SK-N-DZ (cell line): ENCODE measurements around the gene SMIM11. TPM values are rescaled to one million over a fixed set of nuclear protein-coding genes. Genes with fewer than 3 reads are reported as not detected.
"Not testable (repeated sequence)": the region's sequence is repeated elsewhere in the genome, so short reads cannot be mapped to it uniquely, and the experiment has no call there.

Experiments used
- DNase-seq: peaks from one replicate; pipeline ENCODE4 v3.0.0-alpha.2; 2015; ENCODE audit warnings: low spot score
- polyA plus RNA-seq, 2 experiments: library from polyadenylated mRNA; depleted of rRNA; stranded (reverse); fragments of >200 nt; gene quantifications; 2 replicates each; pipeline ENCODE4 v1.2.3, GENCODE V29; 2014

The SMIM11 gene, protein sequence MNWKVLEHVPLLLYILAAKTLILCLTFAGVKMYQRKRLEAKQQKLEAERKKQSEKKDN
- 6.6 and 28.3 TPM in 2 replicates for polyA plus RNA-seq (2014; cell fraction: cytosol; rRNA removed)
- 3.4 and 12.5 TPM in 2 replicates for polyA plus RNA-seq (2014; cell fraction: nucleus; rRNA removed)

- not testable (repeated sequence) for DNase-seq
These were observed at the start of gene SMIM11 for GRCh38 chr21:34374940-34375618. SMIM11 (plus strand) TSS chr21:34375507; CDS start chr21:34379505, 3,998 bp downstream.

- no peak for DNase-seq
These were observed 45.3 kb upstream of the SMIM11 start for GRCh38 chr21:34330055-34330454.

DNA sequence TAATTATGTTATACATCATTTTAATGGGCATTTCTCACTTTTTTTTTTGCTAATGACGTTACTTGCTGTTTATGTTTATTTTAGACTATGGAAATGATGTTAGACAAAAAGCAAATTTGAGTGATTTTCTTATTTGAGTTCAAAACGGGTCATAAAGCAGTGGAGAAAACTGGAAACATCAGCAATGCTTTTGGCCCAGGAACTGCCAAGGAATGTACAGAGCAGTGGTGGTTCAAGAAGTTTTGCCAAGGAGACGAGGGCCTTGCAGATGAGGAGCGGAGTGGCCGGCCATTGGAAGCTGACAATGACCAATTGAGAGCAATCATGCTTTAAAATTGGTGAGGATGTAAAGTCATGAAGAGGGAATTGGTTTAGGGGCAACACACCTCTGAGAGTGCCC is 43.6 kb upstream of the SMIM11 start:
- DNase-seq: no peak

- DNase-seq: no peak
These were observed 43.0 kb upstream of the SMIM11 start for GRCh38 chr21:34332347-34332746.

DNA sequence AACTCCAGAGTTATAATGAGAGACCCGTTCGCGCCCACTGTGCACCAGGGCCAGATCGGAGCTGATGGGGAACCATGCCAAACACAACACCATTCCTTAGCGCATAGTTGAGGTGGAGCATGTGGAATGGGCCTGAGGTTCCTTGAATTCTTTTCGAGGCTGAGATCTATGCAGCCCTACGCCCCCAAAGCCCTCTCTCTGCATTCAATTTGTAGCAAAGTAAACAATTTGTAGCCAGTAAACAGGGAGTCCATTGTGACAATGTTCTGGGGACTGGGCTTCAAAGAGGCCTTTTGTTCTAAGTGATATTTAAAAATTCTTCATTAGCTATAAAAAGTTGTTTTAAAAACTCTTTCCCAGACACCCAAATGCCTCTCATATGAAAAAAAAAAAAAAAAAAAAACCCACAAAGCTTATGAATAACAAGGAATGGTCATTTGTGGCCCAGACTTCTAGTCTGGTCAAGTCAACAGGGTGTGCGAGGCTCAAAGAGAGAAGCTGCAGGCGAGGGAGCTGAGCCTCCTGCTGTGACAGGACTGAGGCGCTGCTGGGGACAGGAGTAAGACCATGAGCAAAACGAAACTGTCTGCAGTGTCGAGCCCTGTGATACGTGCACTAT is 42.1 kb upstream of the SMIM11 start:
- DNase-seq: no peak

GRCh38 chr21:34335316-34335715 is 40.0 kb upstream of the SMIM11 start:
- DNase-seq: no peak

DNA sequence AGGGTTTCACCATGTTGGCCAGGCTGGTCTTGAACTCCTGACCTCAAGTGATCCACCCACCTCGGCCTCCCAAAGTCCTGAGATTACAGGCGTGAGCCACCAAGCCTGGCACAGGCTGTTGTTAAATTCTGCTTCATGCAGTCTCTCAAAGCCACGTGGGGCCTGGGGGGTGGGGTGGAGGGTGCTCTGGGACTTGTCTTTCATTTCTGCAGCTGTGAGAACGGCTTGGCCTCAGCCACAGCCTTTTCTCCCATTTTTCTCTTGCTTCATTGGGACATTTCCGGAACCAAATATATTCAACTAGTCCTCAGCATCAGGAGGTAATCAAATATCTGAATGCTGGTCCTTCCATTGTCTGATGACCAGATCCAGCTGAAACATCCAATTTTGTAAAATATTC is 39.1 kb upstream of the SMIM11 start:
- no peak for DNase-seq

DNA sequence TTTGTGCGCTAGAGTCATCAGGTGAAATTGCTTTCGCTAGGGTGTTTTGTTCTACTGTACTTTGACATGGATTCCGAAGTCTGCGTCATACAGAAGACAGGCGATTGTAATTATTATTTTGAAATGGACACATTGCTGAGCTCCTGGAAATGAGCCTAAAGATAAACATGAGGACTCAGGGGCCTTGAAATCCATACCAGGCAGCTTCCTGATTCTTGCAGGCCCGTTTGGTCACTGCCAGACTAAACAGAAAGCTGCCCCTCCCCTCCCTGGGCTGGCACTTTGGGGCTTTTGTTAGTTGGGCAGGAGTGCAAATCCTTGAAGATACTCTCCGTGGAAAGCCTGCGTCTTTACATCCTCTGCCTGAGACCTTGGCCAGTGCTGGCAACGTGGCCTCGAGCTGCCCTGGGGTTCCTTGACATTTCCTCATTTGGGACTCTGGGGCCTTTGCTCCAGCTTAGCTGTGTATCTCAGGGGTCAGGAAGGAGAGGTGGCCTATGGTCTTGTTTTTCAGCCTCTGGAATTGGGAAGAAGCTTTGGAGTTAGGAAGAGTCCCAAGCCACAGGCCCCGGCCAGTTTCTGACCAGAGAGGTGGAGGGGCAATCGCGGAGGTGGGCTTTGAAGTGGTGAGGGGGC is 38.4 kb upstream of the SMIM11 start:
- no peak for DNase-seq

GRCh38 chr21:34337741-34338140 is 37.6 kb upstream of the SMIM11 start:
- DNase-seq: no peak

GRCh38 chr21:34338226-34338625 is 37.1 kb upstream of the SMIM11 start:
- no peak for DNase-seq

DNA sequence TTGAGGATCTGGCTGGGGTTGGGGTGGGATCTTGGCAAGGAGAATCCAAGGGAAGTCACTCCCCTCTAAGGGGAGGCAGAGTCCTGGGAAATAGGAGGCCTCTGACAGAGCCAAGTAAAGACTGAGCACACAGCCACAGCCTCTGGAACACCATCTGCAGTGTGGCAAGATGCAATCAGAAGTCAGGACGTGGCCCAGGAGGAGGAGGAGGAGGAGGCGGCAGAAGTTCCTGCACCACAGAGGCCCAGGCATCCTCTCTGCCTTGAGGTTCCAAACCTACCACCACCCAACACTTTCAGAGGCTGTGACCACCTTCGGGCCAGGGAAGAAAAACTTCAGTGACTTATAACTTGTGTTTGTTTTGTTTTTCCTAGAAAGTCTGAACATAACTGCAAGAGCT is 35.2 kb upstream of the SMIM11 start:
- DNase-seq: no peak

GRCh38 chr21:34342476-34342875 is 32.8 kb upstream of the SMIM11 start:
- DNase-seq: no peak

- DNase-seq: peak; percentile 5
These were observed 32.0 kb upstream of the SMIM11 start for GRCh38 chr21:34343347-34343746.

GRCh38 chr21:34343838-34344381 is 31.4 kb upstream of the SMIM11 start:
- no peak for DNase-seq

DNA sequence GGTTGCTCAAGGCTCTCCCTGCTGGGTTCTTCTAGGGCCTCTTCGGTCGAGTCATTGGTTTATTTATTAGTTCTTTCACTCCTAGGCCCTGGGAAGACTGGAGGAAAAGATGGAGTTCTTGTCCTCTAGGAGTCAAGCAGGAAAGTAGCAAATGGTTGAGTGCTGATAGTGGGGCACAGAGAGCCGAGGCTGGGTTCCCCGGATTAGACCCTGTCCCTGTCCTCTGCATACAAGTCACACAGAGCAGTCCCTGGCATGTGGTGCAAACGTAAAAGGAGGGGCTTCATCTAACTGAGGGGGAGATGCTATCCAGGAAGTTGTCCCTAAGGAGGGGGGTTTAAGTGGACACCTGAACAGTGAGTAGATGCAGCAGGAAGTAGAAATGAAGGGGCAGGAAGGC is 30.7 kb upstream of the SMIM11 start:
- DNase-seq: no peak

DNA sequence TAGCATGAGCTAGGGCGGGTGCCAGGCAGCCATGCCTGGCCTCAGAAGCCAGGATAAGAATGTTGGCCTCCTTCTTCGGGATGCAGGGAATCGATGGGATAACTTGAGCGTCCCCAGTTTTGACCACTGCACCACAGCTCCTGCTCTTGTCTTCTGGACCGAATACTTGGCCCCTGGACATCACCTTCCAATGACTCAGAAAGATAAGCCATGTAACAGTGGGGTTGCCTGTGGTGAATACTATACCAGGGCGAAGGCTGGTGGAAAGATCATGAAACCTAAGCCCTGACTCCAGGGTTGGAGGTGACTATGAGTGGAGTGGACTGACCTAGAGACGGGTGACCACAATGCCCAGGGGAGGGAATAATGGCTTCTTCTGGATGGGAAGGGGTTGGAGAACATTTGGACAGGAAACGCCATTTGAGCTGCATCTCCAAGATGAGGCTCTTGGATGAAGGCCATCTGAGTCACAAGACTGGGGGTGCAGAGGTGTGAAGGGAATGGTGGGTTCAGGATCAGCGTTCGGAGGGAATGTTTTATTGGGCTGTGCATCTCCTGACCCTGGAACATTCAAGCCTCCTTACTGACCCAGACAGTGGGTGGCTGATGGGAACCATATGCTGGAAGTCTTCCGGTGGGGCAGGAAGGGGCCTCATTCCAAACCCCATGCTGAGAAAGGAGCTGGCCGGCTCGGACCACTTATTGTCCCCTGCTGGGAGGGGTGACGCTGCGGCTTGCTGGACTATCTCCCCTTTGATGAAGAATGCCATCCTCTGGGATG is 30.0 kb upstream of the SMIM11 start:
- no peak for DNase-seq

DNA sequence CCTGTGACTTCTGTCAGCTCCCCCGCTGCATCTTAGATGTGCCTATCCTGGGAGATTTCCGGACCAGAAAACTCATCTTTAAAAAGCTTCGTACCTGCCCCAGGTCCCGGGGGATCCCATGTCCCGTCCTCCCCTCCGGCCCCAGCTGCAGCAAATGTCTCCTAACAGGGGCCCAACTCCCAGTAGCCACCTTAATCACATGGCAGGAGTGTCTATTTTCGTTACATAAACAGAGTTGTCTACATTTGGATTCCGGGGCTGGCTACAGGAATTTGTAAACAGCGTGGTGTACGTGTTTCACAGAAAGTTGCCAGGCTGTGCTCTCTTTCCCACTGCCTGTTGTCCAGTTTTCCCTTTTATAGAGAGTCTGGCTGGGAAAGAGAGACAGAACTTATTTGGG is 29.4 kb upstream of the SMIM11 start:
- no peak for DNase-seq

GRCh38 chr21:34348890-34349519 is 26.3 kb upstream of the SMIM11 start:
- DNase-seq: no peak

DNA sequence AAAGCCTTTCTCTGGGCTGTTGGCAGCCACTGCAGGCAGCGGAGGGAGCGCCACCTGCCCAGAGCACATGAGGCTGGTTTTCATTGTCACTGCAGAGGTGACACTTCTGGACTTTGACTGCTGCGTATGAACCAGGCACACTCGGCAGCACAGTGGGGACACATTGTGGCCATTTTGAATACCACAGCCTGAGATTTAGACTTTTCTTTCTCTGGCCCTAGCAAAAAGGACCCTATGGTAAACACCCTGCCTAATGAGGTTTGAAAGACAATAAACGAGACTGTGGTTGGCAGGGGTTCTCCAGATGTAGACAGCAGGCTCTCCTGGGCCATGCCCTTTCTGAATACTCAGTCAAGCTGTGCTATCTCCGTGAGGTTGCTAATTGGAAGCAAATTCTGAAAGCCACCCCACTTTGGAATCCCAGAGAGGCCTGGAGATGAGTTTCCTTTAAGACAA is 23.5 kb upstream of the SMIM11 start:
- peak; percentile 79 for DNase-seq

GRCh38 chr21:34352556-34352955 is 22.8 kb upstream of the SMIM11 start:
- no peak for DNase-seq

GRCh38 chr21:34353182-34353581 is 22.1 kb upstream of the SMIM11 start:
- no peak for DNase-seq
